Gastrocnemius medialis (tissue), 4 donors: ENCODE results near the gene NGDN. TPM values are rescaled to one million over a fixed set of nuclear protein-coding genes. Genes with fewer than 3 reads are reported as not detected.

Experiments used
- ATAC-seq, 2 donors: fragments of 150-250 bp; one replicate each; pipeline ENCODE4 v1.9.1; 2016
- DNase-seq, 2 donors: peaks; one replicate each; pipeline ENCODE4 v3.0.0-alpha.2; 2019
- H3K27ac ChIP-seq, 4 donors: fragments of 200-600 bp; sonication (generic); 1 replicate in 1 of 4; 2 replicates in 3 of 4; pipeline ENCODE4 v1.5.1; 2016 to 2018; ENCODE audit warnings: mild to moderate bottlenecking in 2 of 4, moderate library complexity in 1 of 4
- H3K27me3 ChIP-seq, 3 donors: fragments of 200-600 bp; sonication (generic) in 2 of 3; 1 replicate in 1 of 3; 2 replicates in 2 of 3; pipeline versions ENCODE4 v1.5.1 to v1.6.0; 2016 to 2019; ENCODE audit warnings: mild to moderate bottlenecking in 1 of 3, moderate library complexity in 1 of 3
- H3K36me3 ChIP-seq, 2 donors: fragments of 200-600 bp; sonication (generic) in 1 of 2; one replicate each; pipeline ENCODE4 v1.5.1; 2017 to 2018
- H3K4me1 ChIP-seq, 2 donors: fragments of 200-600 bp; sonication (generic) in 1 of 2; one replicate each; pipeline ENCODE4 v1.5.1; 2016 to 2017; ENCODE audit warnings: mild to moderate bottlenecking in 2 of 2
- H3K4me3 ChIP-seq, 4 donors: fragments of 200-600 bp; sonication (generic) in 3 of 4; 1 replicate in 1 of 4; 2 replicates in 3 of 4; pipeline ENCODE4 v1.5.1; 2016 to 2019; ENCODE audit warnings: mild to moderate bottlenecking in 2 of 4
- H3K9me3 ChIP-seq, 3 donors: fragments of 200-600 bp; sonication (generic) in 2 of 3; 1 replicate in 1 of 3; 2 replicates in 2 of 3; pipeline ENCODE4 v1.5.1; 2016 to 2019
- CTCF ChIP-seq, 5 experiments: fragments of 450-650 bp in 3 of 5; fragments of 200-600 bp in 2 of 5; sonication (generic) in 2 of 5; IDR thresholded peaks in 4 of 5; conservative IDR thresholded peaks in 1 of 5; 1 replicate in 4 of 5; 2 replicates in 1 of 5; pipeline ENCODE4 v1.5.1; 2016 to 2019; ENCODE audit warnings: antibody characterized with exemption in 5 of 5, mild to moderate bottlenecking in 3 of 5, moderate library complexity in 3 of 5
- POLR2A ChIP-seq, 2 donors: fragments of 450-650 bp; IDR thresholded peaks; one replicate each; pipeline ENCODE4 v1.6.1; 2017; ENCODE audit warnings: antibody characterized with exemption in 2 of 2, mild to moderate bottlenecking in 2 of 2, moderate library complexity in 2 of 2
- in situ Hi-C, 4 donors: fragments of 200-750 bp; cut with MboI; loops; one replicate each; pipeline versions ENCODE4 v1.15.0 to v1.8.0; 2017; ENCODE audit warnings: low sequenced_read_pairs in 4 of 4
- intact Hi-C: fragments of 100-400 bp; cut with DNase I; formaldehyde crosslinking; loops from one replicate; pipeline ENCODE4 v1.15.1; 2023; ENCODE audit warnings: low total_unique reads
- total RNA-seq, 4 donors: library from RNA; depleted of rRNA; stranded (reverse); fragments of >200 nt; gene quantifications; one replicate each; pipeline versions ENCODE4 v1.1.0 to v1.2.3, GENCODE V29; 2016

NGDN gene
- total RNA-seq, 4 donors from 2014 or later: 27.9 to 41.9 (median 36.1) TPM

GRCh38 chr14:23435543-23436326, 33.8 kb upstream of the NGDN start, which contains the start of gene MYH7:
TSS of gene MYH7 (minus strand) at chr14:23435660. CDS start at chr14:23433732, 1,928 bp downstream.
- H3K27ac ChIP-seq: peak within 1 kb of the TSS; percentile 83 to 89 (median 86)
- peak in 1 of 2 donors; percentile 38 for DNase-seq

DNA sequence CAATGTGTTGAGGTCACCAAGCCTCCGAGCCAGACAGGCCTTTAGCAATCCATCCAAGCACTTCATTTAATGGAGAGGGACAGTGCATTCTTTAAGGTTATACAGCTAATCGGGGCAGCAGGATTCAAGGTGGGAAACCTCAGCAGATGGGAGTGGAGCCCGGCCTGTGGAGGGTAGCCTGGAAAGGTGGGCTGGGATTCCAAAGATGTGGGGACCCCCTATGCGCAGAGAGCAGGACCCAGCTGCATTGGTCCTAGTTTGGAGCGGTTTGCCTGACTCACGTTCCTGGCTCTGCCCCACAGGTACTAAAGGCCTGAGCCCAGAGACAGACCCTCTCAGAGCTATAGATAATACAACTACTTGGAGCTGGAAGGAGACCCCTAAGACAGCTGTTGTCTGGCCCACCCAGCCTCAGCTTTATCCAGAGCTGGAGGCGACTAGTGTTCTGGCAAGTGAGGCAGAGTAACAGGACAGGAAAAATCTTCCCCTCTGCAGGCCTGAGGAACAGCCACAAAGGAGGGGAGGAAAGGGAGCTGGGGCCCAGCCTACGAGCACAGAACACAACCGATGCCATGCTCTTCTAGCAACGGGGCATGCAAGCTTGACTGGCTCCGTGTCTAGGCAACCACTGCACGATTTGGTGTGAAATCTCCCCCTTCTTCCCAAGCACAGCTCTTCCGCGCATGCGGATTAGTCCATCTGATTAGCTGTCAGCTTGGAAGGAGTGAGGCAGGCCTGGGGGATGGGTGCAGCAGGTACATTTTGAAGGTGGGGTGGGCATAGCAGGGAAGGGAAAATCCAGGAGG, 33.0 kb upstream of the NGDN start:
- no peaks in the 10 kb centered on the region for H3K36me3 ChIP-seq
- no peaks in the 10 kb centered on the region for H3K27me3 ChIP-seq
- in situ Hi-C loops: no loop called here
- H3K4me3 ChIP-seq: no peak overlapping the region
- peak overlapping the region; percentile 83 to 89 (median 86) for H3K27ac ChIP-seq
- no peaks in the 10 kb centered on the region for H3K9me3 ChIP-seq
- peaks cover 61 to 67% of the 10 kb centered on the region in 2 donors for H3K4me1 ChIP-seq
- DNase-seq (peak in 1 of 2 donors; percentile 25), ATAC-seq (no peak)
- intact Hi-C loops: no loop called here
- TF ChIP-seq POLR2A (IDR thresholded peaks at IDR 0.05): no peak
- TF ChIP-seq CTCF (IDR thresholded peaks at IDR 0.05 in 4 of 5, conservative IDR thresholded peaks at IDR 0.05 in 1 of 5): no peak

More at GRCh38 chr14:23435543-23436326, 33.8 kb upstream of the NGDN start, which contains the start of gene MYH7:
- TF ChIP-seq CTCF (IDR thresholded peaks at IDR 0.05 in 4 of 5, conservative IDR thresholded peaks at IDR 0.05 in 1 of 5): no peak
- TF ChIP-seq POLR2A (IDR thresholded peaks at IDR 0.05): no peak
- Histone ChIP-seq H3K4me3 (peak within 1 kb of the TSS in 1 of 4 donors; percentile 17), H3K36me3 (no peaks in the 10 kb centered on the region), H3K4me1 (peaks cover 53 to 68% of the 10 kb centered on the region in 2 donors), H3K27me3 (no peaks in the 10 kb centered on the region), H3K9me3 (no peaks in the 10 kb centered on the region)
- in situ Hi-C loops (no loop called here), intact Hi-C loops (loop anchor here (2.0 kb wide), 1 partner anchor 25 kb away; no protein-coding TSS in a partner anchor)
- no peak for ATAC-seq

DNA sequence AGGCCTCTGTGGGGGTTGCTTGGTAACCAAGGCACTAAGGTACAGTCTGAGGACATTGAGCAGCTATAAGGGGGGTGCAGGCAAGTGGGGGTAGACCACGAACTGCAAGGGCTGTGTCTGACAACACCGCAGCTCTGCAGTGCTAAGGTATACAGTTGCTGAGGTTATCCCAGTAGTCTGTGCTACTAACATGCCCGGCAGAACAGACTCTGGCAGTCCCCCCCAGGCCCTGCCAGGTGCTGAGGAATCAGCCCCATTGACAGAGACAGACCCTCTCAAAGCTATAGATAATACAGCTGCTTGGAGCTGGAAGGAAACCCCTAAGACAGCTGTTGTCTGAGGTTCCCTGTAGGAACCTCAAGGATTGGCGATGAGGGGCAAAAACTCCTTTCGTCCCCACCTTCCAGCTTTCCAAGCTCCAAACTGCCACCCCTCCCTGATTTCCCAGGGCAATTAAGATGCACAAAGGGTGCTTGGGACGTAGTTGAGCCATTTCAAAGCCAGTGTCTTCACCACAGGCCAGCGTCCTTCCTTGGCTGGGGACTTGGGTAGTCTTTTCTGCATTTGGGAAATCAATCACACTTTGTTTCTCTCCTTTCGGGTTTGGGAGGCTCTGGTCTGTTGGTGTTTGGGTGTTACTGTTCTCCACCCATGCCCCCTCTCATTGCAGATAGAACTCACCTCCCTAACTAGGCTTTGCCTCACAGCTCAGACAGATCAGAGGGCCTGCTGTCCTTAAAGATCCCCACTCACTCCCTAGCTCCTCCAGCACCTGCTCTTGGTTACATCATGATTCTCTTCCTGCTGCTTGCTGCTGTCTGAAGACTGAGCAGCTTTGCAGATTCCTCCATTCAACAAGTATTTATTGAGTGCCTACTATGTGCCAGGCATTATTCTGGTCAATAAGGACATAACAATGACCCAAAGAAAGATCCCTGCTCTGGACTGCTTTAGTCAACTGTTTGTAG, 32.1 kb upstream of the NGDN start:
- DNase-seq (peak in 1 of 2 donors; percentile 58), ATAC-seq (peak; percentile 56 to 65)
- in situ Hi-C loops (no loop called here), intact Hi-C loops (no loop called here)
- no peaks in the 10 kb centered on the region for H3K36me3 ChIP-seq
- H3K4me1 ChIP-seq: peaks cover 65 to 68% of the 10 kb centered on the region in 2 donors
- H3K27ac ChIP-seq: peak overlapping the region; percentile 83 to 89 (median 86)
- no peaks in the 10 kb centered on the region for H3K27me3 ChIP-seq
- no peaks in the 10 kb centered on the region for H3K9me3 ChIP-seq
- TF ChIP-seq POLR2A (IDR thresholded peaks at IDR 0.05) (no peak), CTCF (IDR thresholded peaks at IDR 0.05 in 4 of 5, conservative IDR thresholded peaks at IDR 0.05 in 1 of 5) (no peak)
- no peak overlapping the region for H3K4me3 ChIP-seq
